NCI-H1105 treated with DMSO at 0.1 percent for 48 hours (cell line): ENCODE measurements around the gene KCNK10.

Source experiments
- DNase-seq: peaks from one replicate; lab custom pipeline; 2025; lab: John Stamatoyannopoulos, UW

The KCNK10 gene

DNA sequence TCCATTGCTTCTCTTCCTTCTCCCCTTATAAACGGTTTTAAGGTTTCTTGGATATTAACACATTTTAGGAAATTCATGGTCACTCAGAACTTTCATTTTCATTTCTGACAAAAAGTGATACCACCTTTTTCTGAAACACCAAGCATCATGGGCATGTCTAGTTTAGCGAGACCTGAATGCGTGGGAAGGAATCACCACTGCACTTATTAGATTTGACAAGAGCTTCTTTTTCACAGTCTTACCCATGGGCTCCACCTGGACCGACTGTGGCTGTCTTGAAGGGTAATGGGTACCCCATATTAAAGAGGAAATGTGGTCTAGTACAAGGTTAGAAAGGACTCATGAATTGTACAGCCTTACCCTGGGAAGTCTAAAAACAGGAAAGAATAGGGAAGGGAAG lies 95.4 kb downstream of the KCNK10 start:
- DNase-seq, result no peak

DNA sequence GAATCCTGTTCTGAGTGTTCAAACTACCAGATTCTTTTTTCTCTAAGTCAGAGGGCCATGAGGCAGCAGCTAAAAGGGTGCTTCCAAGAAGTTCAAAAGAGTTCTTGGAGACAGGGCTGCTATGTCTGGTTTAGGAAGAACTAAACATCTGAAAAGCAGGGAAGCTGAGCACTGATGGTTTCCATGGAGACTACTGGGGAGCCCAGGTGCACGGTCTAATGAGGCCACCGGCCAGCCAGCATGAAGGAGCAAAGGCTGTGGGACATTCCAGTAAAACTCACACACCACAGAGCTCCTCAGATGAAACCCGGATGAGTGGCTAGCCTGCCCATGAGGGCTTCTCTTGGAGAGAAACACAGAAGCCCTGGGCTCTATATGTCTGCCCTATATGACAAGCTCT lies 97.3 kb downstream of the KCNK10 start:
- DNase-seq, result peak; percentile 41

DNA sequence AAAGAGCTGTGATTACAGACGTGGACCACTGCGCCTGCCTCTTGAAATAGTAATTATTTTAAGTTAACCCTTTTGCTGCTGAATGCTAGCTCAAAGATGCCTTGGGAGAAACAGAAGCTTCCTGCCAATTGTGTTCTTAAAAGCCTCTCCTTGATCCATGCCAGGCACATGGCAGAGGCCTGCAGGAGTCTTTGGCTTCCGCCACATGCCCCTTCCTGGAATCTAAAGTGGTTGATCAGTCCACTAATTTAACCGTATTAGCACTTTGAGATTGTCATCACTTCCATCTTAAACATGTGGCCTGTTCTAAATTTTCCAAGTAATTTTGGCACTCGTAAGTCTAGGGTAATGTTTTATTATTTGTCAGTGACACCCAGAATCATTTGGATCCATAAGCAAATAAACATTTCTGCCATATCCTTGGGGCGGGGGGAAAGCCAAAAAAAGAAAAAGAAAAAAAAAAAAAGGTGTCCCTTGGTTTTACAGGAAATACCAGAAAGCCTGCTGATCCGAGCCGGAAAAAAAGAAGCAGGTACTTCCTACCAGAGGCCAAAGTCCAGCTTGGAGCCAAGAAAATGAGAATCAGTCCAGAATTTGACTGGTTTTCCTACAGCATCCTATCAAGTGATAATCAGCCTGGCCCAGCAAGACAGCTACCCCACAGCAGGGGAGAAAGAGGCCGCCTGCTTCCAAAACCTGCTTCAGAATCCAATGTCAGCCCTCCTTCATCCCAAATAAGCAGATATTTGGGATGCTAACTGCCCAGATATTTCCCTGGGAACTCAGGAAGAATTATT lies 104.8 kb downstream of the KCNK10 start:
- no peak for DNase-seq

DNA sequence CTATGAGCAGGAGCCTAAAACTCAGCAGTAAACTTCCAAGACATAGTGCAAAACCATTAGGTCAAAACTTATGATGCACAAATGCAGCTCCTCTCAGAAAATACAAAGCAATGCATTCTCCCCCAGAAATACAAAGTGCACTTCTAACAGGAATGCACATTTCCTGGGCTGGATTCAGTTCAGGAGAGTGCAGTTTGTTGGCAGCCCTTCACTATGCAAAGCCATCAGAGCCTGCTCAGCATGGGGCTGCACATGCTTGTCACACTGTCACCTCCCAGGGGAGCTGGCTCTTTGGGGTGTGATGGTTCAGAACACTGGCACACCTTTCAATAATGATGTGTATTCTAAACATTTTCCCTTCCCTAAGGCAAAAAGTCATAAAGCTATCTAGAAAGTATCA lies 110.4 kb downstream of the KCNK10 start:
- no peak for DNase-seq

DNA sequence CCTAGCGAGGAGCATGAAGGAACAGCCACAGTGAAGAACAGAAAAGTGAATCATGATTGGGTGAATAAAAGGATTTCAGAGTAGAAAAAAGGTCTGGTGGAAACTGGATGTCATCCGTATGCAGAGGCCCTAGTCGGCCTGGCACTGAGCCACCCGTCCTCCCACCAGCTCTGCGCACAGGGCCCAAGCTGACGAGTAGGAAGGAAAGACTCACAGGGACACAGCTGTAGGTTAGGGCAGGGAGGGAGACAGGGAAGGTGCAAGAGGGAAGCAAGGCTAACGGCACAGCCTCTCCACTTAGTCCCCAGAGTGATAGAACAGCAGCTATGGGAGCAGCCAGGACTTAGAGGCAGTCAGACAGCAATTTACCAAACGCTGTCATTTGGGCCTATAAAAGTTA lies 112.6 kb downstream of the KCNK10 start:
- DNase-seq, result no peak

DNA sequence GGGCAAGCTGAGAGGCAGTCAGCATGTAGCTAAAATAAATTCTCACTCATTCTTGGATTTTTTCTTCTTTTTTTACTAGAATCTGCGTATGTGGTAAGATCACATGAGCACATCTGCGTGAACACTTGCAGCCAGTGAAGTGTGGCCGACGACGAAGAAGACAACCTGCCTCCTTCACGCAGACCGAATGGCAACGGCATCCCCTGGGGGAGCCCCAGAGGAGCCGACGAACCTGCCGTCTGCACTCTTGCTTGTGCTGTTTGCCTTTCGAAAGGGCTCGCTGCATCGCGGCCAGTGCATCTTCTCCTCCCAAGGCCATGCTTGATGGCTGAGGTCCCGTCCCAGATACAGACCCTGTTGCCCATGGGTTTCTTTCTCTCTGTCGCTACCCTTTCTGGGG lies 113.8 kb downstream of the KCNK10 start:
- DNase-seq, result no peak

DNA sequence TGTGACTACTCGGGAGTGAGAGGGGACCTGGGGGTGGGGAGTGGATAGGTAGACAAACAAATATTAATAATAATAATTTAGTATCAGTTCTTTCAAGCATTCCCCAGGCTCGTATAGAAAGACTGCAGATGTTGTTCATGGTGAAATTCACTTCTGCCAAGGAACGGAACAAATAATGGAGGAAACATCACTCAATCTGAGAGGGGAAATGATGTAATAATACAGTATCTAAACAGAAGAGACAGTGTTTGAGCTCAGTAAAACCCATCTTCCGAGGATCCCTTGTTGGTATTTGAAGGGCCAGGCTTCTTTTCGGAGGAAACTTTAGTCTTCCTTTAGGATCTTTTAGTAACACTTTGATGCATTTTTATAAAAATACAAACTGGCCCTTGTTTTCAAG lies 114.2 kb downstream of the KCNK10 start:
- no peak for DNase-seq

DNA sequence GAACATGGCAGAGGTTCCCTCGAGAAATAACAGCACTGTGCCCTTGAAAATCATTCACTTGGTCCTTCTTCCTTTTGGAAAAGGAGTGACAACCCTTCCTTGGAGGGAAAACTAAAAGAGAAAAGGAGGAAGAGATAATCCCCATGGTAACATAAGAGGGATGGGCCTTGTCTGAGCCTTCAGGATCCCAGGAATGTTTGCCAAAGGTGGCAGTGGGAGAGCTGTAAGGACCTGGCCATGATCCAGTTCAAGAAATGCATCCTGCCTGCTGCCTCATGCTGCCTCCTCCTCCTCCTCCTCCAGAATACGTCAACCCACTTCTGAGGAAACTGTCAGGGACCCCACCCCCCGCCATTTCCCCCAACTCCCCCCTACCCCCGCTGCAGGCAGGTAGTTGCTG lies 118.8 kb downstream of the KCNK10 start:
- DNase-seq, result peak; percentile 2

DNA sequence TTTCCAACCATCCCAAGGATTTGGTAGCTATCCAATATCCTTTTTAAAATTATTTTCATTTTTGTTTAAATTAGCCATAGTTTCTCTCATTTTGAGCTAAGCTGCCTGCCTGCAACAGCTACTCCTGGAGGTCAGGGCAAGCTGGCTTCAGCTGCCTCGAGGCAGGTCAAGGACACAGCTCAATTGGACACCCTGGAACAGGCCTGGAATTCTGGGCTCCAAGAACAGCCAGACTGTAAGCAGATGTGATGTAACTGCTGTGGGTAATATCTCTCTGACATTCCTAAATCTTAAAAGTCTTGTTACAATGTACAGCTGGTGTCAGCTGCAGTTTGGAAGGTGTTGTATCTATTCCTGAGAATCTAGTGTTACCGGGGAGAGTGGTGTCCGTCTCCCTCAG lies 119.8 kb downstream of the KCNK10 start:
- no peak for DNase-seq

DNA sequence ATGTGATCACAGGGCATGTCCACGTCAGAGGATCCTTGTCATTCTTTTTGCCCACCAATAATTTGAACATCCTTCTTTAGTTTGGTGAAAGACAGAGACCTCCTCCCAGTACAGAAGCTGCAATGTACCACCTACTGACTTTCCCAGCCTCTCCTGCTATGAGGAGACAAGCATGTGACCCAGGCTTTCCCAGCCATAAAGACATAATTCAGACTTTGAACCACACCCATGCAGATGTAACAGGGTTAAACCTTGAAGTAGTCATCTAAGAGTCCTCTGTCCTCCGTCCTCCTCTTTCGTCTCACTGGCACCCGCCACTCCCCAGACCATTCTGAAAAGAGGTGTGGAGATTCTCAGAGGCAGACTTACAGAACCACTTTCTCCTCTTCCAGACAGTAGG lies 120.8 kb downstream of the KCNK10 start:
- DNase-seq, result no peak

DNA sequence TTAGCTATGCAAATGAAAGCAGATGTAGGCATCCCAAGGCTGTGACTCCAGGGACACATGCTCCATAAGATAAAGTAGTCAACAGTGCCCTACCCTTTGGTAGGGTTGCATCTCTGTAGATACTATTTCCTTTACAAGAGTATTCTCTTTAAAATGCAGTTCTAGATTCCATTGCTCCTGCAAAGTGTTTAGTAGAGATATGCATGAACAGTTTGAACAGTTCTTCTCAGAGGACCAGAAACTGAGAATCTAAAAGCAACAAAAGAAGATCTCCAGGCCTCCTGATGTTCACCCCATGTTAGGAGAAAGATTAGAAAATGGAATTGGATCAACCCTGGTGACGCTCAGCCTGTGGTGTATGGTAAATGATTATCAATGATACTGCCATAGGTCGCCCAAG lies 121.2 kb downstream of the KCNK10 start:
- DNase-seq, result no peak

DNA sequence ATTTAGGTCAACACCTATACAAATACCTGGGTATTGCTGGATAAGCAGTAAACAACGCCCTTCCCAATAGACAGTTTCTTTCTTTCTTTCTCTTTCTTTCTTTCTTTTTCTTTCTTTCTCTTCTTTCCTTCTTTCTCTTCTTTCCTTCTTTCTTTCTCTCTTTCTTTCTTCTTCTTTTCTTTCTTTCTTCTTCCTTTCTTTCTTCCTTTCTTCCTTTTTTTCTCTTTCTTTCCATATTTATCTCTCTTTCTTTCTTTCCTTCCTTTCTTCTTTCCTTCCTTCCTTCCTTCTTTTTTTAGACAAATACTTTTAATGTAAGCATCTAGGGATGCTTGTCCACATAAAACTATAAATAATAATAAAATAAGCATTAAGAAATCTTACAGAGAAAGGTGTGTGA lies 123.2 kb downstream of the KCNK10 start:
- DNase-seq, result no peak

DNA sequence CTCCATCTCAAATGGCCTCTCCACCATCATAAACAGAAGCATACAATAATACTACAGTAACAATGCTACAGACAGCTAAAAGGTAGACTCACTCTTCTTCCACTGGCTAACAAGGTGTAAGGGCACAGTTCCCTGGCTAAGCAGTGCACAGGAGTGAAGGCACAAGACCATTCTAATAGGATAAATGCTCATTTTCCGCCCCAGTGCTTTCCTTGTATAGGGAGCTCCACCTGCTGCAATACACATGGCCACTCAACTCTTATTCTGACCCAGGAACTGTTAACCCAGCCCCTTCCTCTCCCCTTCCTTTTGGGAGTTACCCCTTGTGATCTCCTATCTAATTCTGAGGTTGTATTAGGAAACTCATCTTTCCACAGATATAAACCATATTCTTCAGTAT lies 124.6 kb downstream of the KCNK10 start:
- DNase-seq, result peak; percentile 81

DNA sequence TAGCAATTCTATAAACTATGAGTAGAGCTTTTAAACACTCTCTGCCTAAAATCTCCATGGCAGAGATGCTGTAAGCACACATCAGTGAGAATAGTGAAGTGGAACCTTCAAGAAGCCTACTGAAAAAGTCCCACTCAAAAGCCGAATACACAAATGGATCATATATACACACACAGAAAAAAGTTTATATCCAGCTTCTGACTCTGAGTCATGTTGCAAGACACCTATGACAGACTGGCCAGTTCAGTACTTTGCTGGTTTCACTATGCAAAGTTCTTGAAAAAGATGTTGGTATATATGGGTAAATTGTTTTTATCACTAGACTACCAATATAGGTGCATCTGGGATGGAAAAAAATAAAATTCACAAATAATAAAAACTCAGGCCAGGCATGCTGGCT lies 126.1 kb downstream of the KCNK10 start:
- DNase-seq, result no peak

DNA sequence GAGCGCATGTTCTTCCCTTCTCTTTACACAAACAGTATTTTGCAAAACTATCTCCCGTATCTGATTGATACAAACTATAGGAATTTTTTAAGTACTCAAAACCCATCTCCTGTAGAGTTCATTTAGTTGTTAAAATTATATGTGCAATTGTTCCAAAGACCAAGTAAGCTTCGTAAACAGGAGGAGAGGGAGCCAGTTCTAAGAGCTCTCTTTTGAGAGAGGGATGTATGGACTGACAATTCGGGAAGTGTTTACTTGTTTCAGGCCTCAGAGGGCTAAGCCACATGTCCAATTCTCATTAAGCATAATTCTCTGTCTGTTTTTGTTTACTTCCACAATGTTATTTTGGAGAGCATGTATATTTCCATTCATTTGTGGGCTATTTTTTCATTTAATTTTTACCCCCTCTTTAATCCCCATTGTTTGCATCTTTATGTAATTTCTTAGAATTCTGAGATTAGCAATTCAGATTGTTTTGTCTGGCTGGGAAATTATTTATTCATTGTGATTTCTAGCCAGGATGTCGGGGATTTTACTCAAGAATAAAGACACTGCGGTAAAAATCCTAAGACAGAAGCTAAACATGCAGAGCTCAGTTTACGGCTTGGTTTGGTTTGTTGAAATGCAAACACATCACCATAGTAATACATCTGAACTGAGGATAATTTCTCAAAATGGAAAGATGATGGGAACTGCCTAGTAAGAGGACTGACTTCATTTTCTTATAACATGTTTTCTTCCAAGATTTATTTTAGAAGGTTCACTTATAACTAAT lies 126.8 kb downstream of the KCNK10 start:
- no peak for DNase-seq

DNA sequence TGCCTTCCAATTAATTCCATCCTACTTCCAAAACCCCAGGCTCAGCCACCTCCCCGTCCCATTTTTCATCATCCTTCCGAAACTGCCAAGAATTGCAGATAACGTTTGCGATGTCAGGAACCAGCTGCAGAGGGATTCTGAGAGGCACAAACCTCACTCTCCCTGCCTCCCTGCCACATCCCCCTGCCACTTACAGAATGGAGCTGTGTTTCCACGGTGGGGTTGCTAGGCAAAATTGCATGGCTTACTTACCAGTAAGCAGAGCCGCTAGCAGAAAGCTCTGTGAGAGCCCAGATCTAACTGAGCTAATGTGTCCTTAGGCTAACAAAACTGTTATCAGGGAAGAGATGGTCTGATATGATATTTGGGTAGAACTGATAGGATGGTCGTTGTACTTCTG lies 127.4 kb downstream of the KCNK10 start:
- DNase-seq, result no peak

DNA sequence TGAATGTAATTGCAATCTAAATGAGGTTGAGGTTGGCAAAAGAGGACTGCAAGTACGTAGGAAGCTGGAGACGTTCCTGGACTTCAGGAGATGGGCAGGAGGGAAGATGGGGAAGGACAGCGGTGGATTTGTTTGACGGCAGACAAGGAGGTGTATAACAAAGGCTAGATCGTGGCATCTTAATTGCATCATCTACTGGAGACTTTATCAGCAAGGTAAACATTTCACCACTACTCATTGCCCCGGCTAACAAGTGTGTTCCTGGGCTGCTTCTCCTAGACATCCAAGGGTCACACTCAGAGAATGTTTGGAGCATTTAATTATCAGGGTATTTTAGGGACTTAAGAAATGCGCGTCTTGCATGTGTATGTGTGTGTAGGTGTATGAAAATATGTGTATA lies 128.5 kb downstream of the KCNK10 start:
- DNase-seq, result no peak

DNA sequence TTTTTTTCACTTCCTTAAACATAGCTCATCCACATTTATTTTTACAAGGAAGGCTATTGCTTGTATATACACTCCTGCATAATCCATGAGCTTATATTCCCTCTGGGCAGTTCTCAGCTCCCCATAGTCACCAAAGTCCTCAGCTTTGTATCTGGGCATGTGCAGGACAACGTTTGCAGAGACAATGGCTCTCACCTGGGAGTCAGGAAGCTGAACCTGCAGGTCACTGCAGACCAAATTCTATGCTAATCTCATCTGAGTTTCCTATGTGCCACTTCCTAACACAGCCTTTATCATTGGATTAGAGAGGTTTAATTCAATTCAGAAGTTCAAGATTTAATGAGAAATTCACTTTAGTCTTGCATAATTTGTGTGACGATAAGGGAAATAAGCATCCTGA lies 131.5 kb downstream of the KCNK10 start:
- no peak for DNase-seq

DNA sequence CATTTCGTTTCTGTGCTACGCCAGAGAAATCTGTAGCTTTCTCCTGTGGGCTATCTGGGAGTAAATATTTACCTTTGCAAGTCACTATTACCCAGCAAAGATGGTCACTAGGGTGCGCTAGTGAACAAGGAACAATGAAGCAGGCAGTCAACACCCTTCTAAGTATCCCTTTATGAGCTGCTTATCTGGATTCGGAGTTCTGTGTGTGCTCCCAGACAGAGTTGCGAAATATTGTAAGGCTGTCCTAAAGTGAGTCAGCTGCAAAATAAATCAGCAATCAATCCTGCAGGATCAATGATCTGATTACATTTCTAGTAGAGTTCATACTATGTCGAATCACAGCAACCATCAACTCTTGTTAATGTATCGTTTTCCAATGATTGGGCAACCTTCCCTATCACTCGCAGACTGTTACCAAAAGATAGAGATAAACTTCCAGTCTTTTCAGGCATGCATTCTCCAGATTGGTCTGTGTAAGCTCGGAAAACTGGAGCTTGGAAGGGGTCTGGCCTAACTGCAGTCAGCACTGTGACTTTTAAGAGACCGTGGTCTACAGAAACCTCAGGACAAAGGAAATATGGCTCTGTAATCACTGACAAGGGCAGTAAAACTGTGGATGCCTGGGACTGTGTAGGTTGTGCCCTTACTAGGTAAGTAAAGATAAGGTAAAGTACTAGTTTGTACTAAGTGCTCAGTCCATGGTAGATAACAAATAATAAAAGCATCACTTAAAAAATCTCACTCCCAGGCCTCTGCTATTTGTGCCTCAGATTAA lies 133.5 kb downstream of the KCNK10 start:
- peak; percentile 90 for DNase-seq

DNA sequence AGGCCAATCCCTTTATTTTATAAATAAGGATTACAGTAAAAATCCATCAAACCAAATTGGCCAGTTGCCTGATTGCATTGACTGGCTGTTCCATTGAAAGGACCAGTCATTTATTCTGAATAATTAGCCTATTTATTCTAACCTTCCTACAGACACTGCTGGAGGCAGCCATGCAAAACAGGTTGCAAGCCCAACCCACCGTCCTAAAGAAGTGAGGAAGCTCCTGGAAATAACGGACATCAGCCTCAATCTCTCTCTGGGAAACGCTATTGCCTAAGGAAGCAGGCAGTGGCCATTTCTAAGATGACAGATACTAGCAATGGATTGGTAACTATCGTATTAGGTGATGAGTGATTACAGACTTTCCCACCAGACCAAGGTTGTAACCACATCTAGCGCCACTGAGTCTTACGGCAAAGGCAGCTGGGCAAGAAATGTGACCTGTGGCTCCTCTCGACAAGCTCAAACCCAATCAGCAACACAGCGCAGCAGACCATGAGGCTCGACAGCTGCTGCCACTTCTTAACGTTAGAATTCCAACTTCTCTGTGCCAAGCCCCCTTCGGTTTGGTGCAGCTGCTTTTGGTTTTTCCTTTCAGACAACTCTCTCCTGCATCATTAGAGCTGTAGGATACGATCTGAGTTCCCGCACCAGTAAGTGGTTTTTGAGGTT lies 134.2 kb downstream of the KCNK10 start:
- DNase-seq, result peak; percentile 71

DNA sequence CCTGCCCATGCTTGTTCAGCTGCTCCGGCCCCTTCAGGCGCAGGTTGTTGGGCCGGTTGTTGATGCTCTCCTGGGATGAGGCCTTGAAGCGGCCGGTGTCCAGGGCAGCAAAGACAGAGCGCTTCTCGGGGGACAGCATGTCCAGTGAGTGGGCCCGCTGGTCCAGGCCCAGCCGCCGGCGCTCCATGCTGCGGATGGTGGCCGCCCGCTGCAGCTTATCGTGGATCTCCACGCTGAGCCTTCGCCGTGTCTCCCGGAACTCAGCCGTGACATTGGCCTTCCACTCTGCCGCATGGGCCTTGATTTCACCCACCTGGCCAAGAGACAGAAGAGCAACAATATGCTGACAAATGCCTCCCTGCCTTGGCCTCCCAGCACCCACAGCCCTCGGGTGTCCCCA lies 137.2 kb downstream of the KCNK10 start:
- no peak for DNase-seq

DNA sequence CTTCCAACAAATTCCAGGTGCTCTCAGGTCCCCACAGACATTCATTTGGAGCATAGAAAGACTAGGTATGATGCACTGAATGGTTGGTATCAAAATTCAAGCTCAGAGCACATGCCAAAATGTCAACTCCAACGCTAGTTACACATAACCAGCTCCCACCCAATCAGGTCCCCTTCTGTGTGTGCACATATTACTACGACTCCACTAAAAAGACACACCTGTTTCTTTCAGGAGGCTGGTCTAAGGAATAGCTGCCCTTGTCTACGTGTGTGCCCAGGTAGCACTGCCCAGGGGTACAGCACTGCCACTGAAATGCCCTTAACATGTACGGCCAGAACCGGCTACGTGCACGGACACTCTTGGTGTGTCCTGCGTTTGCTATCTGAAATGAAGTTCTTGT lies 138.1 kb downstream of the KCNK10 start:
- no peak for DNase-seq
